Liver (tissue), 9 donors: Measurements from ENCODE around the gene PHLPP2. TPM values are rescaled to one million over a fixed set of nuclear protein-coding genes. Genes with fewer than 3 reads are reported as not detected.

Source experiments
- DNase-seq: peaks from one replicate; pipeline ENCODE4 v3.0.0-alpha.2; 2017; ENCODE audit warnings: low spot score
- H3K27ac ChIP-seq, 2 donors: one replicate each; pipeline ENCODE4 v1.7.0; 2013; ENCODE audit warnings: inconsistent platforms in 2 of 2, low read length in 2 of 2, control low read depth in 1 of 2, low read depth in 1 of 2, mild to moderate bottlenecking in 1 of 2
- H3K27me3 ChIP-seq, 4 donors: one replicate each; pipeline versions ENCODE4 v1.6.1 to v1.7.0; 2013; ENCODE audit warnings: low read length in 3 of 4, inconsistent platforms in 1 of 4, mild to moderate bottlenecking in 1 of 4, moderate library complexity in 1 of 4; ENCODE audit not compliant: control insufficient read depth in 4 of 4, insufficient read depth in 4 of 4
- H3K36me3 ChIP-seq, 4 donors: one replicate each; pipeline versions ENCODE4 v1.6.1 to v1.7.0; 2013; ENCODE audit warnings: low read length in 3 of 4, mild to moderate bottlenecking in 3 of 4, low read depth in 1 of 4, moderate library complexity in 1 of 4; ENCODE audit not compliant: control insufficient read depth in 4 of 4, insufficient read depth in 3 of 4
- H3K4me1 ChIP-seq, 4 donors: one replicate each; pipeline versions ENCODE4 v1.6.1 to v1.7.0; 2013; ENCODE audit warnings: low read length in 3 of 4, mild to moderate bottlenecking in 3 of 4, moderate library complexity in 1 of 4; ENCODE audit not compliant: control insufficient read depth in 4 of 4, insufficient read depth in 4 of 4
- H3K4me3 ChIP-seq, 3 donors: one replicate each; pipeline versions ENCODE4 v1.6.1 to v1.7.0; 2013; ENCODE audit warnings: low read length in 3 of 3, control low read depth in 1 of 3, low read depth in 1 of 3, mild to moderate bottlenecking in 1 of 3
- H3K9ac ChIP-seq, 2 donors: one replicate each; pipeline ENCODE4 v1.7.0; 2013; ENCODE audit warnings: low read length in 2 of 2, mild to moderate bottlenecking in 2 of 2, moderate library complexity in 2 of 2, control low read depth in 1 of 2, low read depth in 1 of 2
- H3K9me3 ChIP-seq, 4 donors: one replicate each; pipeline versions ENCODE4 v1.6.1 to v1.7.0; 2013; ENCODE audit warnings: low read length in 3 of 4; ENCODE audit not compliant: control insufficient read depth in 4 of 4
- EGR1 ChIP-seq, 2 donors: IDR thresholded peaks; 2 replicates each; pipeline ENCODE4 v1.6.1; 2016 to 2018; ENCODE audit warnings: antibody characterized with exemption in 2 of 2, low read depth in 2 of 2
- HNF4A ChIP-seq, 2 donors: conservative IDR thresholded peaks; 2 replicates each; pipeline ENCODE4 v1.6.1; 2016; ENCODE audit warnings: antibody characterized with exemption in 2 of 2, mild to moderate bottlenecking in 2 of 2
- HNF4G ChIP-seq: IDR thresholded peaks from 2 replicates; pipeline ENCODE4 v1.6.1; 2016; ENCODE audit warnings: antibody characterized with exemption
- RAD21 ChIP-seq, 2 donors: IDR thresholded peaks; 2 replicates each; pipeline ENCODE4 v1.6.1; 2016; ENCODE audit warnings: antibody characterized with exemption in 2 of 2, mild to moderate bottlenecking in 2 of 2
- REST ChIP-seq: IDR thresholded peaks from 2 replicates; pipeline ENCODE4 v1.6.1; 2016; ENCODE audit warnings: antibody characterized with exemption, mild to moderate bottlenecking
- TAF1 ChIP-seq: conservative IDR thresholded peaks from 2 replicates; pipeline ENCODE4 v1.6.1; 2016; ENCODE audit warnings: antibody characterized with exemption, mild to moderate bottlenecking
- ZBTB33 ChIP-seq: IDR thresholded peaks from 2 replicates; pipeline ENCODE4 v1.6.1; 2016; ENCODE audit warnings: antibody characterized with exemption
- WGBS: extraction: QIAGEN DNeasy Blood & Tissue Kit; methylation state at CpG from one replicate; pipeline ENCODE4 v1.1.7; 2013; 5-methylcytosine and 5-hydroxymethylcytosine counted together
- polyA plus RNA-seq, 2 donors: library from polyadenylated mRNA; stranded (reverse) in 1 of 2; unstranded in 1 of 2; fragments of 200-250 nt in 1 of 2; fragments of >200 nt in 1 of 2; fragmentation: Nextera tagmentation in 1 of 2; extraction: Ambion mirVana in 1 of 2; gene quantifications; one replicate each; pipeline versions ENCODE4 v1.2.1 to v1.2.3, GENCODE V29; 2013 to 2015
- total RNA-seq, 2 donors: library from RNA; depleted of rRNA; stranded (reverse); fragments of >200 nt; gene quantifications; one replicate each; pipeline ENCODE4 v1.2.3, GENCODE V29; 2014
- TF ChIP-seq, protein P1 (sequence below): fragments of 150-350 bp; IDR thresholded peaks from 2 replicates; pipeline ENCODE4 v1.5.1; 2017; ENCODE audit warnings: improper control_type of control experiment, low read depth, low read length; ENCODE audit not compliant: missing input control
- TF ChIP-seq, protein P2 (sequence below): IDR thresholded peaks from 2 replicates; pipeline ENCODE4 v1.6.1; 2016; ENCODE audit warnings: antibody characterized with exemption
- donor health status: healthy.
- donor health status: healthy.
- donor health status: healthy.
- donor health status: healthy.
- donor health status: healthy.

The PHLPP2 gene
- total and polyA plus RNA-seq, 4 donors: 1.2 to 7.8 (median 3.9) TPM

GRCh38 chr16:71681360-71681759, 43.1 kb downstream of the PHLPP2 start:
- no peak for DNase-seq

More at GRCh38 chr16:71681360-71681759, 43.1 kb downstream of the PHLPP2 start:
- H3K4me1 ChIP-seq: peaks cover 0 to 4% (median 0%) of the 10 kb centered on the region in 4 donors
- H3K4me3 ChIP-seq: no peak overlapping the region
- no peak overlapping the region for H3K27ac ChIP-seq
- 45% methylated on average over 2 of the region's 2 CpGs for WGBS
- H3K27me3 ChIP-seq: no peaks in the 10 kb centered on the region
- H3K36me3 ChIP-seq: peaks cover 3 to 16% (median 6%) of the 10 kb centered on the region in 4 donors
- no peaks in the 10 kb centered on the region for H3K9me3 ChIP-seq
- no peak overlapping the region for H3K9ac ChIP-seq
- TF ChIP-seq ZBTB33 (no peak), TAF1 (no peak), REST (no peak), HNF4G (no peak), RAD21 (IDR thresholded peaks at IDR 0.05) (no peak), EGR1 (IDR thresholded peaks at IDR 0.05; ENCODE audit: low read depth in 2 of 2) (no peak), HNF4A (conservative IDR thresholded peaks at IDR 0.05) (no peak)
- TF ChIP-seq, protein P1, sequence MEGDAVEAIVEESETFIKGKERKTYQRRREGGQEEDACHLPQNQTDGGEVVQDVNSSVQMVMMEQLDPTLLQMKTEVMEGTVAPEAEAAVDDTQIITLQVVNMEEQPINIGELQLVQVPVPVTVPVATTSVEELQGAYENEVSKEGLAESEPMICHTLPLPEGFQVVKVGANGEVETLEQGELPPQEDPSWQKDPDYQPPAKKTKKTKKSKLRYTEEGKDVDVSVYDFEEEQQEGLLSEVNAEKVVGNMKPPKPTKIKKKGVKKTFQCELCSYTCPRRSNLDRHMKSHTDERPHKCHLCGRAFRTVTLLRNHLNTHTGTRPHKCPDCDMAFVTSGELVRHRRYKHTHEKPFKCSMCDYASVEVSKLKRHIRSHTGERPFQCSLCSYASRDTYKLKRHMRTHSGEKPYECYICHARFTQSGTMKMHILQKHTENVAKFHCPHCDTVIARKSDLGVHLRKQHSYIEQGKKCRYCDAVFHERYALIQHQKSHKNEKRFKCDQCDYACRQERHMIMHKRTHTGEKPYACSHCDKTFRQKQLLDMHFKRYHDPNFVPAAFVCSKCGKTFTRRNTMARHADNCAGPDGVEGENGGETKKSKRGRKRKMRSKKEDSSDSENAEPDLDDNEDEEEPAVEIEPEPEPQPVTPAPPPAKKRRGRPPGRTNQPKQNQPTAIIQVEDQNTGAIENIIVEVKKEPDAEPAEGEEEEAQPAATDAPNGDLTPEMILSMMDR: no peak
- TF ChIP-seq, protein P2, sequence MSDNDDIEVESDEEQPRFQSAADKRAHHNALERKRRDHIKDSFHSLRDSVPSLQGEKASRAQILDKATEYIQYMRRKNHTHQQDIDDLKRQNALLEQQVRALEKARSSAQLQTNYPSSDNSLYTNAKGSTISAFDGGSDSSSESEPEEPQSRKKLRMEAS: no peak
